NCI-H524 (cell line): ENCODE results near the gene TAS2R7.
"Not testable (repeated sequence)": the region's sequence is repeated elsewhere in the genome, so short reads cannot be mapped to it uniquely, and the experiment has no call there.

ENCODE experiments used
- DNase-seq, 2 experiments: peaks; one replicate each; lab custom pipeline; 2025; lab: John Stamatoyannopoulos, UW

TAS2R7 gene, protein sequence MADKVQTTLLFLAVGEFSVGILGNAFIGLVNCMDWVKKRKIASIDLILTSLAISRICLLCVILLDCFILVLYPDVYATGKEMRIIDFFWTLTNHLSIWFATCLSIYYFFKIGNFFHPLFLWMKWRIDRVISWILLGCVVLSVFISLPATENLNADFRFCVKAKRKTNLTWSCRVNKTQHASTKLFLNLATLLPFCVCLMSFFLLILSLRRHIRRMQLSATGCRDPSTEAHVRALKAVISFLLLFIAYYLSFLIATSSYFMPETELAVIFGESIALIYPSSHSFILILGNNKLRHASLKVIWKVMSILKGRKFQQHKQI

DNA sequence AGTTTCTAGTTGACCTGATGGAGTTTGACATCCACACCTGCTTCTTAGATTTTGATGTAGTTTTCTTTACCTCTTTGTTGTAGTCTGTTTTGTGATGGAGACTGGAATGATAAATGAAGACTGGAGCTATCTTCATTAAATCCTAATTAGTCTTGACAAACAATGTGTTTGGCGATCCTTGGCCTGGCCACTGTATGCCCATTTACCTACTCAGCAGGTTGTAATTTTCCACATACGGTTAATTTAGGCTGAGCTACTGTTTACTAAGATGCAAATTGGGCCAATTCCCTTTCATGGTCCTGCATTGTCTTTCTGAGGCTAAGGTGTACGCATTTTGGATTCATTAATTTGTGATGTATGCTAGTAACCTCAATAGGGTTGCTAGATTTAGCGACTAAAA, at the start of gene TAS2R7:
TAS2R7 (minus strand) TSS at position 41 of the 400 bp plus-strand sequence. CDS start 57 bp downstream, outside the sequence.
- DNase-seq = no peak

DNA sequence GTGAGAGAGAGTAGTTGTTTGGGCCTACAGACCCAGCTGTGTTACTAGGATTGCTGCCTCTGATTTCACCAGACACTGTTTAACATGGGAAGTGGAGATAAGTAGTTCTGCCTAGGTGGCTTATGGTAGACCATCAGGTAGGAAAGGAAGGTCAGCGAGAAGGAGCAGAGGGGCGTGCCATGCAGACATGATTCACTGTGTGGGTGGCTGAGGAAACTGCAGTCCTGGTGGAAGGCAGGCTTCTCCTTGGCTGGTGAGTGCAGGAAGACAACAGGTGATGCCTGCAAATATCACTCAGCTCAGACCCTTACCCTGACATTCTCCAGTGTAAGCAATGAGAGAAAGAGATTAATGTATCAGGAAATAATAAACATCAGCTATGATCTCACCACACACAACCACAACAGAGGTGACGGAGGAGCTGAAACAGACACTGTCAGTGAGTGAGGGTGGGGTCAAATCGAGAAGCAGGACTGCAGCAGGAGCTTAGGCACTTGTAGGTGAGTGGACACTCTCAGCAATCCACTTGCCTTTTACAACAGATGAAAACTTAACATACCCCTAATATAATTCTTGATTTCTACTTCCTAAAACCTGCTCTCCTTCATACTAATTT, 48.9 kb upstream of the TAS2R7 start:
- DNase-seq = no peak

DNA sequence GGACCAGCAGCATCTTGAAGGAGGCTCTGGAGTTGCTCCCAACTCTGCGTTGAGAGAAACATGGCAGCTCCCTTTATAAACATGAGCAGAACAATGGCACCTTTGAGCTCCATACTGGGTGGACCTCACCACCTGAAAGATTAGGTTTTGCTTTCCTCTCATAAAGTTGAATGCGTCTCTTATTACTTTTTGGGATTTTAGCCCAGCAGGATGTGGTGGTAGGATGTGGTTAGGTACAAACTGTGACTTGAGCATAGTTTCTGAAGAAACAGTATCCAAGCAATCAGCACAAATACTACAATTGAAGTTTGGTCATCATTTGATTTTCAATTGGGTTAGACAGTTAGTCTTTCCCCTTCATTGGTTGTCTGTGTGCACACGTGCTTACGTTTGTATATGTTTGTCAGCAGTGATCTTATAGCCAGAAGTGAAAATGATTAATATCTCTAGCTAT, 47.0 kb upstream of the TAS2R7 start, which contains the start of gene PRR4:
PRR4 (minus strand) TSS at position 51 of the 454 bp plus-strand sequence; CDS start at position 13, 38 bp downstream.
- no peak for DNase-seq

DNA sequence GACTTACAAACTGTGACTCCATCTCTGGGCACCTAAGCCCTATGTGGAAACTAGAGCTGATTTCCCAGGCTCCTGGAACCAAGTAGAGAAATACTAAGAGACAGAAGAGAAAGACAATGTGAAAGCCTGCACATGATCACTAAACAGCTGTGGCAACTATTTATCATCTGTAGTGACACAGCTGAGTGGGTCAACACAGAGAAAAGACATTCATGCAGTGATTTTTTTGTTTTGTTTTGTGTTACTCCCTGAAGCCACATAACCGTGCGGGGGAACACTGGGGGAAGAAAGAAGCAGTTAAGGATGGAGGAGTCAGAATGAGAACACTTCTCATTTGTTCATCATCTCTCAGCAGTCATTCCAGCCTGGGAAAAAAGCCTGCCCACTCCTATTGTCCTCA, 45.3 kb upstream of the TAS2R7 start:
- no peak for DNase-seq

DNA sequence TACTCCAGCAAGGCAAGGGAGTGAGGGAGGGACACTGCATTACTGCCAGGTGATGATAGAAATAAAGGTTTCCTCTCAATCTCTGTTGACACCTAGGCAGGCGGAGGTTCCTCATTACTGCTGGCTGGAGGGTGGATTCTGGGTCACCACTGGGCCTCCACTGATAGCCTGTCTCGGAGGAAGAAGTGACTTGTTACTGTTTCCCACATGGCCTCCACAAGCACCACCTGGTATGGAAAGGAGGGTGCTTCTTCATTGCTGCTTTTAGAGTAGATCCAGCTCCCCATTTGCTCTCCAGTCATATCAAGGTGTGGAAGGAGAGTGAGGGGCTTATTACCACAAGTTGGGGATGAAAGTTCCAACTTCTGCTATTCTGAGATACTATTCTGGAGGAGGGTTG, 40.4 kb upstream of the TAS2R7 start:
- DNase-seq = no peak

DNA sequence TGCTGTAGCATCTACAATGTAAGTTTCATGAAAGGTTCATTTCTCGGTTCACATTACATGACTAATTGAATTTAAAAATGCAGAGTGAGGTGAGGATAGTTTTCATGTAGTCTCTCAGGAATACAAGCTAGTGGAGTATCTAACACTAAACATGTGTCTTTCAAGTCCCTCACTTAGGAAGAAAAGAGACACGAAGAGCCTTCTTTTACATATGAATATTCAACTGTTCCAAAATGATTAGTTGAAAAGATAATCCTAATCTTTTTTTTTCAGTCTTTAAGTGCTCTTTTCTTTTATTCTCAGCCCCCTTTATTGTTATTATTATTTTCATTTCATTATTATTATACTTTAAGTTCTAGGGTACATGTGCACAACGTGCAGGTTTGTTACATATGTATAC, 36.0 kb upstream of the TAS2R7 start:
- no peak for DNase-seq

DNA sequence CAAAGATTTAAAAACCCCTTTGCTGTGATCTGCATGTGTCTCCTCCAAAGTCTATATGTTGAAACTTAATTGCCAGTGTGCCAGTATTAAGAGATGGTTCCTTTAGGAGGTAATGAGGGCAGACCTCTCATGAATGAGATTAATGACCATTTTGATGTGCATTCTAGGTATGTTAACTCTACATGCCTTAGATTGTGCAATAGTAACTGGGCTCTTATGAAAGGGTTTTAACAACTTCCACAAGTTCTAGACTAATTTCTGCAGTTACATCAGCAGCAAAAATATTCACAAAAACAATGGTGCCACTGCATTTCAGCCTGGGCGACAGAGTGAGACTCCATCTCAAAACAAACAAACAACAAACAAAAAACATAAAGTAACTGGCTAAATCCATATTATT, 27.6 kb upstream of the TAS2R7 start:
- no peak for DNase-seq

DNA sequence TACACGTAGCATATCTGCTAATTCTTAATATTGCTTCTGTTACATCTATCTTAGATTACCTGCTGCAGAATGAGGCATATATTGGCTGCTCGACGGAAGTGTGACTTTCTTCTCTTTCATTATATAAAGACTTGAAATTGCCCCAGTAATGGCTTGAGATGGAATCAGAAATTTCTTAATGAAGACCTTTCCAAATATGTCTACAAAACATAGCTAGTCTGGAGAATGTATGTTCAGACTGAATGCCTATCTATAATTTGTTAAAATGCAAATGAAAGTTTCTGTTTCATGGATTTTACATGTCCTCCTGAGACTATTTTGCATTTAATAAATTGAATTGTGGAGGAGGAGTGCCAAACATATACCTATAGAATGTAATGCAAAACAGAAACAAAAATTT, 23.8 kb upstream of the TAS2R7 start, which contains the start of gene TAS2R10:
TAS2R10 (minus strand) TSS at position 101 of the 400 bp plus-strand sequence; CDS start at position 12, 89 bp downstream.
- DNase-seq = no peak

DNA sequence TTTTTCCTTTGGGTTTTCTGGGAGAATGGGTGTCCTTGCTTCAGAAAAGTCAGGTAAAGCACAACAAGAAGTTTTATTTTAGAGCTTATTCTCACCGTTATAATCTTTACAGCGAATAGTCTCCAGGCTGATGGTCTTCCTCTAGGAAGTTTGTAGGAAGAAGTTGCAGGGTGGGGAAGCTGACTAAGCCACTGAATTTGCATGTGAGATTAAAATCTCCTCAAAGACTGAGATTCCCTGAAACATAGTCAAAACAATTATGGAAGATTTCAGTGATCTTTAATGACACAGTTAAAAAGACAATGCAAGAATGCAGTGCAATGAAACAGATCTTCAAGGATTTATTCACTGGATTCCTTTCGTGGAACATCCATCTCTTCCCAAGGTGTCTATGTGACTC, 22.5 kb upstream of the TAS2R7 start:
- DNase-seq = no peak

DNA sequence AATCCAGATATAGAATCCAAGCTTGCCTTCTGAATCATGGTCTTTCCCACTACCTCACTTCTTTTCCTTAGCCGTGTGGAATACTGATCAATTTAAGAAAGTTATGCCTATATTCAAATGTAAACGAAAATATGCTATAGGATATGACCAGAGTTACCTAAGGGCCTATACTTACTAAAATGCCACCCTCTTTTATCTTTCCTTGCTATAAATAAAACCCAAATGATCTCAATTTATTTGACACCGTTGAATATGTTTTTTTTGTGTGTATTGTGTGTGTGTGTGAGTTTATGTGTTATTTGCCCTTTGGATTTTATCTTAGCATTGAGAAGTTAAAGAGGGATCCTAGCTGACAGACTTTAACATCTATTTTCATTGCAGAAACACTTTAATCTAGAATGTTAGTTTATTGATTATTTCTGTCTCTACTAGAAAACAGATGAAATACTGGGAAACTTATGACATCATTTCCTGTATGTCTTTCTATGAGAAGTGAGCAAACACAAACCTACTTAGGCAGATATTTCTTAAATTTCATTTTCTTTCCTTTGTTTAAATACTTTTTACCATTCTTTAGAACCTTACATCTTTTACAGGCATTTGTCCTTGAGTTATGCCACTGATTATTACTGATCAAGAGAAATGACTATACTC, 9.6 kb upstream of the TAS2R7 start:
- no peak for DNase-seq

DNA sequence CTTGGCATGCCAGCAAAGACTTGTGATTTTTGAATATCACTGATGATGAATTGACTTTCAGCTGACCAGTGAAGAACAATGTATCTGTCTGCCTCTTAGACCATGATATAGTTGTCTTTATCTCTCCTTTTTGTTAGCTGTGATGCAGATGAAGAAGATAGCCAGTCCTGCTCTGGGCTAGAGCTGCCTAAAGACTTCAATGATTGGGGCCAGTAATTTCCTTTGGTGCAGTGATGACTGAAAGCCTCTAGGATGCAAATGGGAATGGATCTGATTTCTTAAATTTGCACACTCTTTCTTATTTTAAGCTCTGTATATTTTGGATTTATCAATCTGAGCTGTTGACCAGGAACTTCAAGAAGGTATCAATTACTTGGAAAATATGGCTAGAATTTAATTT, 7.6 kb upstream of the TAS2R7 start, which contains the start of gene TAS2R9:
TAS2R9 (minus strand) TSS at position 101 of the 400 bp plus-strand sequence; CDS start at position 8, 93 bp downstream.
- DNase-seq = no peak

DNA sequence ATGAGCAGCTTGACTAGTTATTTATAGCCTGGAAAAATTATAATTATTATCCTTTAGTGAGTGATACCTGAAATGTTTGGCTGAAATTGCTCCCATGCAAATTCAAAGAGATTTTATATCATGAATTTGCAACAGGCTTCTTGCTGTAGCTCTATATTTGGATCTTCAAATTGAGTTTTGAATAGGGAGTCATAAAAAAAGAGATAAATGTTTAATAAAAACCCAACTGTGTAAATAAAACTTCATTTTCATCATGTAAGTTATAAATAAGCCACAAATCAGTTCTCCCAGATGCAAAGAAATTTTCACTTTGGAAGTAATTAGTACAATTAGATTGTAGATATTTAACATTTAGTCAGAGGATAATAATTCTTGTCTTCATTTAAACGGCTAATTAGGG, 4.8 kb upstream of the TAS2R7 start, which contains the start of gene TAS2R8:
TAS2R8 (minus strand) TSS at position 101 of the 400 bp plus-strand sequence. CDS start 306 bp downstream, outside the sequence.
- DNase-seq = no peak

DNA sequence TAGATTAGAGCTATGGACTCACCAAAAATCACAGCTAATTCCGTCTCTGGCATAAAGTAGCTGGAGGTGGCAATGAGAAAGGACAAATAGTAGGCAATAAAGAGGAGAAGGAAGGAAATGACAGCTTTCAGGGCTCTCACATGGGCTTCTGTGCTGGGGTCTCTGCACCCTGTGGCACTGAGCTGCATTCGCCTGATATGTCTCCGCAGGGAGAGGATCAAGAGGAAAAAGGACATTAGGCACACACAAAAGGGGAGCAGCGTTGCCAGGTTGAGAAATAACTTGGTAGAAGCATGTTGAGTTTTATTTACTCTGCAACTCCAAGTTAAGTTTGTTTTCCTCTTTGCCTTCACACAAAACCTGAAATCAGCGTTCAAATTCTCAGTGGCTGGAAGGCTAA, 686 bp downstream of the TAS2R7 start:
- no peak for DNase-seq

DNA sequence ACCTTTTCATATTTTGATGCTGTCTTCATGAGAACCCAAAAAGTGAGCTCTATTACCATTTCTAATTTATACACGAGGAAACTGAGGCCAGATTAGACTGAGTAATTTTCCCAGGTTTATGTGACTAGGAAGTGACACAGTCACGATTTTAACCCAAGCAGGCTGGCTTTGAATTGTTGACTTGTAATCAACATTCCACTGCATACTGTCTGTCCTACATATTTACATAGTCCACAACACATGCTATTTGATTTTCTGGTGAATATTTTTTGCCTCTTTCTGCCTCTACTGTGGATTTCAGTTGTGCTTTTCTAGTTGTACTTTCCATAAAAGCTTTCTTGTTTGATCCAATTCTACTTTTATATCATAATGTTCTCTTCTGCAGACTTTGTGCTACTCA, 8.2 kb downstream of the TAS2R7 start:
- DNase-seq = no peak

DNA sequence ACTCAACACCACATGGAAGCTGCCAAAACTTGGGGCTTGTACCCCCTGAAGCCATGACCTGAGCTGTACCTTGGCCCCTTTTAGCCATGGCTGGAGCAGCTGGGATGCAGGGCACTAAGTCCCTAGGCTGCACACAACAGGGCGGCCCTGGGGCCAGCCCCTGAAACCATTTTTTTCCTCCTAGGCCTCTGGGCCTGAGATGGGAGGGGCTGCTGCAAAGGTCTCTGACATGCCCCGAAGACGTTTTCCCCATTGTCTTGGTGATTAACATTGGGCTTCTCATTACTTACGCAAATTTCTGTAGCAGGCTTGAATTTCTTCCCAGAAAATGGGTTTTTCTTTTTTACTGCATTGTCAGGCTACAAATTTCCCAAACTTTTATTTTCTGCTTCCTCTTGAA, 10.7 kb downstream of the TAS2R7 start:
- not testable (repeated sequence) for DNase-seq

DNA sequence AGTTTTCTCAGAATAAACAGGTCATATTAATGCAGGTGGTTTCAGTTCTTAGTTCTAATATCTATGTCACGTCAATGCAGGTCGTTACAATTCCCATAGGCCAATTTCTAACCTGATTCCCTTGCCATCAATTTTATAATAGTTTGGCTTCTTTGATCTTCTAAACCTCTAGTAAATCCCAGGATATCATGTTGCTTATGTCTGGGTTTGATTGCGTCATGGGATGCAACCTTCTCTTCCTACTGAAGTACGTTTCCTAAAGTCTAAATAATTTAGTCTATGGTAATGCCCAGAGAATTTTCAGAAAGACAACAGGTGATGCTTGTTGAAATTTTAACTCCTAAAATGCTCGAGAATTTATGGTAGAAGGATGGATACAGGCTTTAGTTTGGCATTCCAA, 19.2 kb downstream of the TAS2R7 start:
- no peak for DNase-seq

DNA sequence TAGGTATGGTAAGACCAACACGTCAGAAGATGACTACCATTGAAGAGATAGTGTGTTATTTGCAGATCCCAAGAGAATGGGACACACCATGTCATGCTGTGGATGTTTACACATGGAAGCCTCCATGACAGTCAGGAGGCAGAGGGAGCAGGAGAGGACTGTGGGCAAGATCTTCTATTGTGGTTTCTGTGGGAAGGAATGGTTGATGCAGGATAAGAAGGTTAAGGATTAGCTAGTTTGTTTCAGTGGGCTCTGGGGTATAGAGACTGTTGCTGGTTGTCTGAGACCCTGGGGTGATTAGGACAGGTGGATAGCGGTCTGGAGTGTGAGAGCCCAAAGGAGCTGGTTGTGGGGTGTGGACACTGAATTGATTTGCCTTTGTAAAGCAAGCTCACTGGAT, 23.3 kb downstream of the TAS2R7 start:
- DNase-seq = no peak

DNA sequence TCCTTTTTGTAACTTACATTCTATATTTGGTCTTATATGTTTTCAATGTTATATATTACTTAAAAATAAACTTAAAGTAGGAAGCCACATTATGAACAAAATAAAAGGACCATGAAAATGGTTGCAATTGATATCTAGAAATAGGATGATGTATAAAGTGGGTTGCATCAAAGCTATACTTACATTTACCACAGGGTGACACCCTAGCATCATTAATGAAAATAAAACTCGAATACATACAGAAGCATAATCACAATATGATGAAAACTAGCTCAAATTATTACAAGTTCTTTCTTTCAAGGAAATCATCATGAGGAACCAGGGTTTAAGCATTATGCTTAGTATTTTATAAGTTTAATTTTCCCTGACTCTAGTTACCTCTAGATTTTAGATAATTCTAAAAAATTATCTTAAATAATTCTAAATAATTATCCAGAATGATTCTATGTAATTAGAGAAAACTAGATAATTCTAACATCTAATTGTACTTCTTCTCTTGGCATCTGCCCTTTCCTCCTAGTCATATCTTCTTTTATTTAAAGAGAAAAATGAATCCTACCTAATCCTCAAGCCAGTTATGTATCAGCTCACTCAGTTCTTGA, 31.2 kb downstream of the TAS2R7 start:
- DNase-seq = peak; percentile 18 to 48

DNA sequence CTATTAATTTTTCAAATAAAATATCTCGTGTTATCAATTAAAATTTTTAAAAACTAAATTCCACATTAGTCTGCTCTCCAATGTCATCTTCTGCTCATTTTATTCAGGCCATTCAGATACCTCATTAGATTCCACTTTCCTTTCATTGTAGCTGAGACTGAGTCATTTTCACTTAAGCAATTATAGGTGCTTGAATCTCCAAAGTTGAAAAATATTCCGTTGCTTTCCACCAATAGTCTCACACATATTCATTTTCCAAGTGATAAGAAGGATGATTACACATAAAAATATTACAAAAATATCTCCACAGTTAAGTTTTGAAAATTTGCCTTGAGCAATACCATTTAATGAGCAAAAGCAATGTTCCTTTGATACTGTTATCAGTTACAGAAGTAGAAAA, 42.8 kb downstream of the TAS2R7 start:
- DNase-seq = no peak

DNA sequence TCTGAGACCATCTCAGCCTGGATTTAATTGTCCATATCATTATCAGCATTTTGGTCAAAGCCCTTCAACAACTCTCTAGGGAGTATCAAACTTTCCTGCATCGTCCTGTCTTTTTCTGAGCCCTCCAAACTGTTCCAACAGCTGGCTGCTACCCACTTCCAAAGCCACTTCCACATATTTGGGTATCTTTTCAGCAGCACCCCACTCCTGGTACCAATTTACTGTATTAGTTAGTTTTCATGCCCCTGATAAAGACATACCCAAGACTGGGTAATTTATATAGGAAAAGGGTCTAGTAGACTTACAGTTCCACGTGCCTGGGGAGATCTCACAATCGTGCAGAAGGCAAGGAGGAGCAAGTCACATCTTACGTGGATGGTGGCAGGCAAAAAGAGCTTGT, 46.2 kb downstream of the TAS2R7 start:
- DNase-seq = no peak

DNA sequence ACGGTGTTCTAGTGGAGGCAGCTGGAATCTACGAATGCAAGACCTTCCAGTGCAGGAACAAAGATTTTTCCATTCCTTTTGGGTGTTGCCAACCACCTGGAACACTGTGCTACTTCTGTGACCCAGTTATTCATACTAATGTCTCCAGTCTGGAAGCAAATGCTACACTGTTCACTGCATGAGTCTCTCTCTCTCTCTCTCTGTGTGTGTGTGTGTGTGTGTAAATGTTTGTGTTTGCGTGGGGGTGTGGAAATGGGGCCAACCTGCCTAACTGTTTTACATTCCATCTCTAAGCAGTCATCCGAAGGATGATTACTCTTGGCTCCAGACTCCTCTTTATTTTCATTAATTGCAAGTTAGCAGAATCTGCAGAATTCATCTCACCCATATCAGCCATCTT, 49.4 kb downstream of the TAS2R7 start:
- DNase-seq = no peak
